Measurements from ENCODE around the gene ZSCAN20. TPM values are rescaled to one million over a fixed set of nuclear protein-coding genes. Genes with fewer than 3 reads are reported as not detected.

Gene ZSCAN20
- total RNA-seq, 1 experiment from 2014 or later, result 0.84 TPM

GRCh38 chr1:33460947-33461629, 11.4 kb upstream of the ZSCAN20 start:
- H3K9me2 ChIP-seq (replicated peaks; ENCODE audit: low read length), result no peaks in the 10 kb centered on the region
- no peaks in the 10 kb centered on the region for H3K9me3 ChIP-seq (ENCODE audit: low read length)
- no peaks in the 10 kb centered on the region for H4K20me1 ChIP-seq (ENCODE audit: low read length)
- H3K4me2 ChIP-seq (ENCODE audit: low read length), result no peak overlapping the region
- H3F3A ChIP-seq (ENCODE audit: low read length, unreplicated experiment), result no peaks in the 10 kb centered on the region
- no peak overlapping the region for H2AFZ ChIP-seq (ENCODE audit: low read length)
- H3K27me3 ChIP-seq (ENCODE audit: low read length), result no peaks in the 10 kb centered on the region
- H3K79me2 ChIP-seq (ENCODE audit: low read length), result no peaks in the 10 kb centered on the region
- H3K9ac ChIP-seq (ENCODE audit: low read length), result no peak overlapping the region
- no peaks in the 10 kb centered on the region for H3K36me3 ChIP-seq (ENCODE audit: low read depth, low read length)
- DNase-seq (no peak), ATAC-seq (no peak)
- BruUV-seq (replicated peaks), result no TSS peak
- intact Hi-C loops (cut with micrococcal nuclease), result no loop called here
- CTCF ChIA-PET, result no interaction called here
- H3K4me1 ChIP-seq (ENCODE audit: insufficient read depth, low read length), result peaks cover 28% of the 10 kb centered on the region
- TF ChIP-seq EZH2phosphoT487 (IDR thresholded peaks at IDR 0.05; ENCODE audit: borderline replicate concordance, low read length), result no peak
- no peak for TF ChIP-seq EZH2 (IDR thresholded peaks at IDR 0.05; ENCODE audit: low read length, unreplicated experiment)
- TF ChIP-seq CTCF (conservative IDR thresholded peaks at IDR 0.05; ENCODE audit: low read depth, low read length), result no peak
- H3K27ac ChIP-seq (ENCODE audit: low read length), result no peak overlapping the region
- no peak overlapping the region for H3K4me3 ChIP-seq (ENCODE audit: low read length)
- POLR2A ChIA-PET (ENCODE audit: unreplicated experiment), result no interaction called here

GRCh38 chr1:33462405-33463164, 9.9 kb upstream of the ZSCAN20 start:
- DNase-seq, result no peak
- no peak overlapping the region for H3K9ac ChIP-seq (ENCODE audit: low read length)
- no peak overlapping the region for H3K4me2 ChIP-seq (ENCODE audit: low read length)
- BruUV-seq (replicated peaks), result no TSS peak
- no peak overlapping the region for H3K27ac ChIP-seq (ENCODE audit: low read length)
- ATAC-seq, result no peak
- no peaks in the 10 kb centered on the region for H3K27me3 ChIP-seq (ENCODE audit: low read length)
- H3K9me2 ChIP-seq (replicated peaks; ENCODE audit: low read length), result no peaks in the 10 kb centered on the region
- H3F3A ChIP-seq (ENCODE audit: low read length, unreplicated experiment), result no peaks in the 10 kb centered on the region
- intact Hi-C loops (cut with micrococcal nuclease), result no loop called here
- no peaks in the 10 kb centered on the region for H3K79me2 ChIP-seq (ENCODE audit: low read length)
- TF ChIP-seq CTCF (conservative IDR thresholded peaks at IDR 0.05; ENCODE audit: low read depth, low read length) (no peak), EZH2 (IDR thresholded peaks at IDR 0.05; ENCODE audit: low read length, unreplicated experiment) (no peak), EZH2phosphoT487 (IDR thresholded peaks at IDR 0.05; ENCODE audit: borderline replicate concordance, low read length) (no peak)
- H3K4me3 ChIP-seq (ENCODE audit: low read length), result no peak overlapping the region
- no peaks in the 10 kb centered on the region for H3K9me3 ChIP-seq (ENCODE audit: low read length)
- no peak overlapping the region for H2AFZ ChIP-seq (ENCODE audit: low read length)
- peaks cover 23% of the 10 kb centered on the region for H3K4me1 ChIP-seq (ENCODE audit: insufficient read depth, low read length)
- CTCF ChIA-PET, result no interaction called here
- POLR2A ChIA-PET (ENCODE audit: unreplicated experiment), result interaction anchor here (0.7 kb wide), 1 partner anchor 31 kb away, joined by 15 read pairs; no protein-coding TSS in a partner anchor
- H4K20me1 ChIP-seq (ENCODE audit: low read length), result no peaks in the 10 kb centered on the region
- no peaks in the 10 kb centered on the region for H3K36me3 ChIP-seq (ENCODE audit: low read depth, low read length)

- BruUV-seq (replicated peaks), result no TSS peak
- TF ChIP-seq EZH2 (IDR thresholded peaks at IDR 0.05; ENCODE audit: low read length, unreplicated experiment) (no peak), EZH2phosphoT487 (IDR thresholded peaks at IDR 0.05; ENCODE audit: borderline replicate concordance, low read length) (no peak), CTCF (conservative IDR thresholded peaks at IDR 0.05; ENCODE audit: low read depth, low read length) (no peak)
- Histone ChIP-seq H3K36me3 (ENCODE audit: low read depth, low read length) (no peaks in the 10 kb centered on the region), H2AFZ (ENCODE audit: low read length) (no peak overlapping the region), H3K4me2 (ENCODE audit: low read length) (no peak overlapping the region), H3K9me2 (replicated peaks; ENCODE audit: low read length) (no peaks in the 10 kb centered on the region), H3K4me3 (ENCODE audit: low read length) (no peak overlapping the region), H3K9ac (ENCODE audit: low read length) (no peak overlapping the region), H3K9me3 (ENCODE audit: low read length) (no peaks in the 10 kb centered on the region), H3K27me3 (ENCODE audit: low read length) (no peaks in the 10 kb centered on the region), H3K4me1 (ENCODE audit: insufficient read depth, low read length) (peaks cover 12% of the 10 kb centered on the region), H3F3A (ENCODE audit: low read length, unreplicated experiment) (no peaks in the 10 kb centered on the region), H3K27ac (ENCODE audit: low read length) (no peak overlapping the region), H3K79me2 (ENCODE audit: low read length) (no peaks in the 10 kb centered on the region), H4K20me1 (ENCODE audit: low read length) (no peaks in the 10 kb centered on the region)
- ChIA-PET CTCF (no interaction called here), POLR2A (ENCODE audit: unreplicated experiment) (no interaction called here)
- DNase-seq (no peak), ATAC-seq (no peak)
- intact Hi-C loops (cut with micrococcal nuclease), result no loop called here
Observed at GRCh38 chr1:33464552-33464951, 7.9 kb upstream of the ZSCAN20 start.

All from PC-3 (cell line).